MM.1S (cell line): ENCODE data around the gene BPTF.

Experiments
- DNase-seq: peaks from one replicate; pipeline ENCODE4 v3.0.0-alpha.2; 2015
- H2AFZ ChIP-seq: fragments of 300-600 bp; sonication (generic); 2 replicates; pipeline ENCODE4 v1.6.0; 2016; ENCODE audit warnings: antibody characterized with exemption, low read length
- H3F3A ChIP-seq: fragments of 300-600 bp; sonication (generic); 2 replicates; pipeline ENCODE4 v1.6.1; 2016; ENCODE audit warnings: mild to moderate bottlenecking, antibody characterized with exemption, low read length, moderate library complexity, mixed read lengths; ENCODE audit not compliant: insufficient read depth
- H3K27ac ChIP-seq: fragments of 300-600 bp; sonication (generic); 2 replicates; pipeline ENCODE4 v1.5.1; 2016; ENCODE audit warnings: mild to moderate bottlenecking, low read length
- H3K27me3 ChIP-seq: fragments of 300-600 bp; sonication (generic); replicated peaks from 2 replicates; pipeline ENCODE4 v1.6.0; 2016; ENCODE audit warnings: low read length; ENCODE audit not compliant: insufficient read depth
- H3K36me3 ChIP-seq: fragments of 300-600 bp; sonication (generic); replicated peaks from 2 replicates; pipeline ENCODE4 v1.6.1; 2016; ENCODE audit warnings: mild to moderate bottlenecking, low read length, mixed read lengths; ENCODE audit not compliant: insufficient read depth
- H3K4me1 ChIP-seq: fragments of 300-600 bp; sonication (generic); 2 replicates; pipeline ENCODE4 v1.6.1; 2016; ENCODE audit warnings: low read length, mixed read lengths
- H3K4me2 ChIP-seq: fragments of 300-600 bp; sonication (generic); 2 replicates; pipeline ENCODE4 v1.6.0; 2016; ENCODE audit warnings: low read depth, low read length
- H3K4me3 ChIP-seq: fragments of 300-600 bp; sonication (generic); 2 replicates; pipeline ENCODE4 v1.5.1; 2016; ENCODE audit warnings: low read length, mixed read lengths
- H3K79me2 ChIP-seq: fragments of 300-600 bp; sonication (generic); 2 replicates; pipeline ENCODE4 v1.6.1; 2016; ENCODE audit warnings: mixed run types, low read length, mixed read lengths
- H3K9ac ChIP-seq: fragments of 300-600 bp; sonication (generic); 2 replicates; pipeline ENCODE4 v1.6.1; 2016; ENCODE audit warnings: low read length, mixed read lengths
- H3K9me2 ChIP-seq: fragments of 300-600 bp; sonication (generic); replicated peaks from 2 replicates; pipeline ENCODE4 v1.6.1; 2016; ENCODE audit warnings: mild to moderate bottlenecking, low read length, mixed read lengths; ENCODE audit not compliant: insufficient read depth
- H3K9me3 ChIP-seq: fragments of 300-600 bp; sonication (generic); replicated peaks from 2 replicates; pipeline ENCODE4 v1.6.1; 2016; ENCODE audit warnings: mild to moderate bottlenecking, low read length, mixed read lengths; ENCODE audit not compliant: insufficient read depth
- H4K20me1 ChIP-seq: fragments of 300-600 bp; sonication (generic); 2 replicates; pipeline ENCODE4 v1.6.1; 2016; ENCODE audit warnings: mild to moderate bottlenecking, low read length, moderate library complexity, mixed read lengths; ENCODE audit not compliant: insufficient read depth
- CTCF ChIP-seq: fragments of 300-600 bp; sonication (generic); IDR thresholded peaks from 2 replicates; pipeline ENCODE4 v1.5.1; 2016; ENCODE audit warnings: antibody characterized with exemption, low read length, mixed read lengths
- EZH2 ChIP-seq: fragments of 300-600 bp; sonication (generic); optimal IDR thresholded peaks from 2 replicates; pipeline ENCODE3; 2017; ENCODE audit warnings: low read depth, mild to moderate bottlenecking, antibody characterized with exemption, low read length, mixed read lengths
- EZH2phosphoT487 ChIP-seq: fragments of 300-600 bp; sonication (generic); IDR thresholded peaks from 2 replicates; pipeline ENCODE4 v1.6.1; 2018; ENCODE audit warnings: antibody characterized with exemption, low read length

The BPTF gene

GRCh38 chr17:68029512-68030215, 204.4 kb downstream of the BPTF start:
- H3K9me3 ChIP-seq = no peaks in the 10 kb centered on the region
- no peaks in the 10 kb centered on the region for H3K27me3 ChIP-seq
- DNase-seq = no peak
- TF ChIP-seq EZH2 (no peak), EZH2phosphoT487 (no peak), CTCF (no peak)
- H3F3A ChIP-seq = no peaks in the 10 kb centered on the region
- H3K27ac ChIP-seq = no peak overlapping the region
- no peaks in the 10 kb centered on the region for H4K20me1 ChIP-seq
- no peak overlapping the region for H3K4me3 ChIP-seq
- no peaks in the 10 kb centered on the region for H3K36me3 ChIP-seq
- no peaks in the 10 kb centered on the region for H3K9me2 ChIP-seq
- H3K9ac ChIP-seq = no peak overlapping the region
- peaks cover 3% of the 10 kb centered on the region; the same call in 1 of the 2 replicates for H3K4me1 ChIP-seq
- H2AFZ ChIP-seq = no peak overlapping the region
- H3K4me2 ChIP-seq = no peak overlapping the region
- H3K79me2 ChIP-seq = no peaks in the 10 kb centered on the region
